ENCODE data around the gene LGALS4. TPM values are rescaled to one million over a fixed set of nuclear protein-coding genes. Genes with fewer than 3 reads are reported as not detected.
"Not testable (repeated sequence)": the region's sequence is repeated elsewhere in the genome, so short reads cannot be mapped to it uniquely, and the experiment has no call there.

LGALS4 gene
- polyA plus RNA-seq, 1 experiment = 0.07 TPM

DNA sequence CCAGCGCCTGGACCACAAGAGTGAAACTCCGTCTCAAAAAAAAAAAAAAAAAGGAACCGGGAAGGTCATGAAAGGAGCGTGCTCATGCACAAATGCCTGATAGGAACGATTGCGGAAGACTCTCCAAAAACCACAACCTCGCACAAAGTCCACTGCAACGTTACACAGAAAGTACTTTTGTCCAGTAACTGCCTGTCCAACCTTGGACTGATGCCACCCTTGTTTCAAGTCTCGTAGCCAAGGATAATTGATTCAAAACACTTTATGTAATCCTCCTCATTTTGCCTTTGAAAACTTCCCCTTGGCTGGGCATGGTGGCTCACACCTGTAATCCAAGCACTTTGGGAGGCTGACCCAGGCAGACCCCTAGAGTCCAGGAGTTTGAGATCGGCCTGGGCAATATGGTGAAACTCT is 53.1 kb downstream of the LGALS4 start:
- CTCF ChIA-PET = no interaction called here
- TF ChIP-seq, protein P1, sequence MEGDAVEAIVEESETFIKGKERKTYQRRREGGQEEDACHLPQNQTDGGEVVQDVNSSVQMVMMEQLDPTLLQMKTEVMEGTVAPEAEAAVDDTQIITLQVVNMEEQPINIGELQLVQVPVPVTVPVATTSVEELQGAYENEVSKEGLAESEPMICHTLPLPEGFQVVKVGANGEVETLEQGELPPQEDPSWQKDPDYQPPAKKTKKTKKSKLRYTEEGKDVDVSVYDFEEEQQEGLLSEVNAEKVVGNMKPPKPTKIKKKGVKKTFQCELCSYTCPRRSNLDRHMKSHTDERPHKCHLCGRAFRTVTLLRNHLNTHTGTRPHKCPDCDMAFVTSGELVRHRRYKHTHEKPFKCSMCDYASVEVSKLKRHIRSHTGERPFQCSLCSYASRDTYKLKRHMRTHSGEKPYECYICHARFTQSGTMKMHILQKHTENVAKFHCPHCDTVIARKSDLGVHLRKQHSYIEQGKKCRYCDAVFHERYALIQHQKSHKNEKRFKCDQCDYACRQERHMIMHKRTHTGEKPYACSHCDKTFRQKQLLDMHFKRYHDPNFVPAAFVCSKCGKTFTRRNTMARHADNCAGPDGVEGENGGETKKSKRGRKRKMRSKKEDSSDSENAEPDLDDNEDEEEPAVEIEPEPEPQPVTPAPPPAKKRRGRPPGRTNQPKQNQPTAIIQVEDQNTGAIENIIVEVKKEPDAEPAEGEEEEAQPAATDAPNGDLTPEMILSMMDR (IDR thresholded peaks at IDR 0.05; ENCODE audit: low read depth, low read length) = no peak
- H3K27me3 ChIP-seq (ENCODE audit: control insufficient read depth, insufficient read depth, low read length) = no peaks in the 10 kb centered on the region

DNA sequence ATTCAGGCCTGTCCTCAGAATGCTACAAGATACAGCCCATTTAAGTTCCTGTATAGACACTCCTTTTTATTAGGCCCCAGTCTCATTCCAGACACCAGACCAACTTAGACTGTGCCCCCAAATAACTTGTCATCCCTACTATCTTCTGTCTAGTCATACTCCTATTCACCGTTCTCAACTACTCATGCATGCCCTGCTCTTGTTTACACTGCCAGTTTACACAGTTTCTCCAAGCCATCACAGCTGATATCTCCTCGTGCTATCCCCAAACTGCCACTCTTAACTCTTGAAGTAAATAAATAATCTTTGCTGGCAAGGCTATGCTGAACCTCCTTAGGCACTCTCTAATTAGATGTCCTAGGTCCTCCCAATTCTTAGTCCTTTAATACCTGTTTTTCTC is 58.5 kb downstream of the LGALS4 start:
- H3K27ac ChIP-seq (ENCODE audit: low read depth, low read length); POLR2A ChIA-PET; H3K4me3 ChIP-seq (ENCODE audit: low read depth, low read length); DNase-seq (ENCODE audit: low read depth, low spot score); CTCF ChIA-PET; H3K27me3 ChIP-seq (ENCODE audit: control insufficient read depth, insufficient read depth, low read length); H3K9me3 ChIP-seq (ENCODE audit: control insufficient read depth, insufficient read depth, low read length): not testable (repeated sequence)

More for the DNA sequence above, 53.1 kb downstream of the LGALS4 start:
- Histone ChIP-seq H3K9me3 (ENCODE audit: control insufficient read depth, insufficient read depth, low read length) (no peaks in the 10 kb centered on the region), H3K4me3 (ENCODE audit: low read depth, low read length) (no peak overlapping the region), H3K27ac (ENCODE audit: low read depth, low read length) (no peak overlapping the region)
- POLR2A ChIA-PET = no interaction called here
- DNase-seq (ENCODE audit: low read depth, low spot score) = no peak

DNA sequence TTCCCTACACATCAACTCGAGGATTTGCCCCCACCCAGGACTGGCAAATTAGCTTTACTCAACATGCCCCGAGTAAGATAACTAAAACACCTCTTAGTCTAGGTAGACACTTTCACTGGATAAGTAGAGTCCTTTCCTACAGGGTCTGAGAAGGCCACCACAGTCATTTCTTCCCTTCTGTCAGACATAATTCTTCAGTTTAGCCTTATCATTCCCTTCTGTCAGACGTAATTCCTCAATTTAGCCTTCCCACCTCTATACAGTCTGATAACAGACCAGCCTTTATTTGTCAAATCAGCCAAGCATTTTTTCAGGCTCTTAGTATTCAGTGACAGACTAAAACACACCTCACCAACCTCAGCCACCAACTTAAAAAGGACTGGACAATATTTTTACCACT is 59.0 kb downstream of the LGALS4 start:
- H3K27ac ChIP-seq (ENCODE audit: low read depth, low read length); DNase-seq (ENCODE audit: low read depth, low spot score); H3K9me3 ChIP-seq (ENCODE audit: control insufficient read depth, insufficient read depth, low read length); POLR2A ChIA-PET; H3K4me3 ChIP-seq (ENCODE audit: low read depth, low read length); H3K27me3 ChIP-seq (ENCODE audit: control insufficient read depth, insufficient read depth, low read length); CTCF ChIA-PET: not testable (repeated sequence)

Small RNA genes within 50 kb of the gene (small RNA-seq; reads per million reads assigned to genes)
- not detected for gene RNU6-140P (ENCODE audit: insufficient read length, low read depth)

Other genes starting within 250 kb of the LGALS4 start
- 0.09 and 0.31 TPM in 2 replicates for gene MAP4K1, start 195.0 kb downstream of the LGALS4 start, polyA plus RNA-seq (2011; rRNA removed)
- gene EIF3K, start 193.8 kb downstream of the LGALS4 start, polyA plus RNA-seq (2011; rRNA removed) = 168 and 250 TPM in 2 replicates
- gene ACTN4, start 165.3 kb downstream of the LGALS4 start, polyA plus RNA-seq (2011; rRNA removed) = 300 and 359 TPM in 2 replicates
- 0.66 and 0.69 TPM in 2 replicates for gene CAPN12, start 68.5 kb downstream of the LGALS4 start, polyA plus RNA-seq (2011; rRNA removed)
- not detected in 2 replicates for gene LGALS7, start 39.4 kb downstream of the LGALS4 start, polyA plus RNA-seq (2011; rRNA removed)
- not detected in 2 replicates for gene LGALS7B, start 23.7 kb downstream of the LGALS4 start, polyA plus RNA-seq (2011; rRNA removed)
- 86.5 and 109 TPM in 2 replicates for gene ECH1, start 18.8 kb upstream of the LGALS4 start, polyA plus RNA-seq (2011; rRNA removed)
- gene HNRNPL, start 37.0 kb upstream of the LGALS4 start, polyA plus RNA-seq (2011; rRNA removed) = 281 and 316 TPM in 2 replicates
- 1.6 TPM in 2 replicates for gene RINL, start 65.3 kb upstream of the LGALS4 start, polyA plus RNA-seq (2011; rRNA removed)
- 45.5 and 61.3 TPM in 2 replicates for gene SIRT2, start 86.7 kb upstream of the LGALS4 start, polyA plus RNA-seq (2011; rRNA removed)
- gene NFKBIB, start 87.0 kb upstream of the LGALS4 start, polyA plus RNA-seq (2011; rRNA removed) = 9.9 and 14.1 TPM in 2 replicates
- 0.09 TPM in 1 of 2 replicates, not detected in the other for gene CCER2, start 99.2 kb upstream of the LGALS4 start, polyA plus RNA-seq (2011; rRNA removed)
- gene SARS2, start 117.8 kb upstream of the LGALS4 start, polyA plus RNA-seq (2011; rRNA removed) = 10.1 and 16.2 TPM in 2 replicates
- gene MRPS12, start 118.0 kb upstream of the LGALS4 start, polyA plus RNA-seq (2011; rRNA removed) = 19.7 and 28.3 TPM in 2 replicates
- 10.8 and 11.6 TPM in 2 replicates for gene FBXO17, start 162.8 kb upstream of the LGALS4 start, polyA plus RNA-seq (2011; rRNA removed)
- gene FBXO27, start 219.6 kb upstream of the LGALS4 start, polyA plus RNA-seq (2011; rRNA removed) = 2.0 and 2.4 TPM in 2 replicates